Frontal cortex (tissue), 4 donors: ENCODE data around the gene MXD4. TPM values are rescaled to one million over a fixed set of nuclear protein-coding genes. Genes with fewer than 3 reads are reported as not detected.

Experiments
- DNase-seq, 2 donors: peaks; one replicate each; pipeline ENCODE4 v3.0.0; 2012; ENCODE audit warnings: low spot score in 2 of 2
- FAIRE-seq: peaks from 2 replicates; lab custom pipeline; 2012; peaks lifted over from hg19 to GRCh38; lab: Jason Lieb, UNC
- total RNA-seq: library from RNA; depleted of rRNA; stranded (reverse); fragments of >200 nt; gene quantifications from one replicate; pipeline ENCODE4 v1.2.3, GENCODE V29; 2014
- donor health status: control.
- donor health status: control.
- donor health status: control.

Gene MXD4
- total RNA-seq, 1 donor from 2014 or later, result 17.5 TPM

GRCh38 chr4:2295500-2295899 is 33.6 kb upstream of the MXD4 start:
- DNase-seq, result no peak
- FAIRE-seq, result no peak

GRCh38 chr4:2292646-2293108 is 30.8 kb upstream of the MXD4 start:
- DNase-seq, result no peak

GRCh38 chr4:2291705-2292645 is 30.1 kb upstream of the MXD4 start:
- no peak for FAIRE-seq
- DNase-seq, result no peak

More at GRCh38 chr4:2292646-2293108, 30.8 kb upstream of the MXD4 start:
- FAIRE-seq, result no peak

- no peak for FAIRE-seq
- DNase-seq, result no peak
These were observed 29.2 kb upstream of the MXD4 start for GRCh38 chr4:2290974-2291704.

- DNase-seq (no peak), FAIRE-seq (no peak)
These were observed 28.6 kb upstream of the MXD4 start for GRCh38 chr4:2290488-2290887.

- DNase-seq, result no peak
- FAIRE-seq, result no peak
These were observed 28.0 kb upstream of the MXD4 start for GRCh38 chr4:2289955-2290333.

GRCh38 chr4:2289311-2289954 is 27.5 kb upstream of the MXD4 start:
- DNase-seq (no peak), FAIRE-seq (no peak)

- FAIRE-seq (no peak), DNase-seq (no peak)
These were observed 26.2 kb upstream of the MXD4 start for GRCh38 chr4:2288051-2288541.

GRCh38 chr4:2287594-2287915 is 25.6 kb upstream of the MXD4 start:
- no peak for DNase-seq

GRCh38 chr4:2286904-2287593 is 25.1 kb upstream of the MXD4 start:
- no peak for DNase-seq
- FAIRE-seq, result no peak

More at GRCh38 chr4:2287594-2287915, 25.6 kb upstream of the MXD4 start:
- FAIRE-seq, result no peak

GRCh38 chr4:2285613-2286381 is 23.9 kb upstream of the MXD4 start:
- DNase-seq (no peak), FAIRE-seq (no peak)

- DNase-seq, result no peak
- FAIRE-seq, result no peak
These were observed 23.2 kb upstream of the MXD4 start for GRCh38 chr4:2284934-2285612.

- no peak for DNase-seq
- no peak for FAIRE-seq
These were observed 22.4 kb upstream of the MXD4 start for GRCh38 chr4:2284161-2284933.

- DNase-seq (no peak), FAIRE-seq (no peak)
These were observed 21.3 kb upstream of the MXD4 start for GRCh38 chr4:2283199-2283711.

GRCh38 chr4:2281575-2282343 is 19.9 kb upstream of the MXD4 start:
- FAIRE-seq (no peak), DNase-seq (no peak)

GRCh38 chr4:2280531-2281300 is 18.8 kb upstream of the MXD4 start:
- DNase-seq (no peak), FAIRE-seq (no peak)
